DND-41 (cell line): ENCODE data around the gene FOXP1.

Experiments used
- CTCF ChIP-seq: IDR thresholded peaks from 2 replicates; pipeline ENCODE4 v1.5.1; 2012; ENCODE audit warnings: borderline replicate concordance, low read length, moderate library complexity, mild to moderate bottlenecking; ENCODE audit not compliant: poor library complexity, severe bottlenecking; ENCODE audit errors: extremely low read depth
- EZH2 ChIP-seq: IDR thresholded peaks from 3 replicates; pipeline ENCODE4 v1.6.1; 2012; ENCODE audit warnings: borderline replicate concordance, low read depth, mild to moderate bottlenecking, moderate library complexity, low read length, inconsistent platforms; ENCODE audit not compliant: severe bottlenecking

GRCh38 chr3:71000483-71000882 lies 583.0 kb downstream of the FOXP1 start:
- no peak for TF ChIP-seq CTCF
- TF ChIP-seq EZH2: no peak
